H1 (cell line): Measurements from ENCODE around the gene CORO1C. TPM values are rescaled to one million over a fixed set of nuclear protein-coding genes. Genes with fewer than 3 reads are reported as not detected.

ENCODE experiments used
- CTCF ChIA-PET: fragments of 300-600 bp; sonication (Branson Sonifier 250); formaldehyde crosslinking; loops from one replicate; lab custom pipeline; 2021; ENCODE audit not compliant: partially characterized antibody; lab: Charles Lee
- POLR2A ChIA-PET: fragments of 300-600 bp; sonication (Branson Sonifier 250); formaldehyde crosslinking; loops from one replicate; lab custom pipeline; 2021; ENCODE audit warnings: inconsistent platforms; ENCODE audit not compliant: partially characterized antibody; lab: Charles Lee
- DNase-seq, 2 experiments: peaks; one replicate each; pipeline versions ENCODE4 v3.0.0 to v3.0.0-alpha.2; 2010 to 2022; ENCODE audit warnings: low spot score in 2 of 2, low read depth in 1 of 2, mixed read lengths in 1 of 2
- FAIRE-seq: peaks from 2 replicates; lab custom pipeline; 2011; peaks lifted over from hg19 to GRCh38; lab: Jason Lieb, UNC
- H2AFZ ChIP-seq: 2 replicates; pipeline ENCODE4 v1.8.1; 2012; ENCODE audit warnings: low read length, inconsistent platforms
- H2AK5ac ChIP-seq: 2 replicates; pipeline ENCODE4 v1.6.1; 2013; ENCODE audit warnings: low read depth, low read length
- H2BK120ac ChIP-seq: replicated peaks from 2 replicates; pipeline ENCODE3; 2013; ENCODE audit warnings: low read depth, low read length, inconsistent platforms
- H2BK12ac ChIP-seq: 2 replicates; pipeline ENCODE4 v1.6.1; 2013; ENCODE audit warnings: low read depth, low read length
- H2BK15ac ChIP-seq: 2 replicates; pipeline ENCODE4 v1.6.1; 2013; ENCODE audit warnings: low read length
- H2BK20ac ChIP-seq: 2 replicates; pipeline ENCODE4 v1.6.1; 2013; ENCODE audit warnings: low read length
- H2BK5ac ChIP-seq: 2 replicates; pipeline ENCODE4 v1.6.1; 2013; ENCODE audit warnings: low read depth, low read length
- H3K14ac ChIP-seq: 2 replicates; pipeline ENCODE4 v1.6.1; 2013; ENCODE audit warnings: inconsistent platforms; ENCODE audit not compliant: insufficient read length
- H3K18ac ChIP-seq: 2 replicates; pipeline ENCODE4 v1.6.1; 2013; ENCODE audit warnings: low read length; ENCODE audit errors: extremely low read depth
- H3K23ac ChIP-seq: 2 replicates; pipeline ENCODE4 v1.6.1; 2013; ENCODE audit warnings: inconsistent platforms; ENCODE audit not compliant: insufficient read length
- H3K23me2 ChIP-seq: 2 replicates; pipeline ENCODE4 v1.6.1; 2013; ENCODE audit warnings: low read depth, low read length
- H3K27ac ChIP-seq: 2 replicates; pipeline ENCODE4 v1.6.1; 2011; ENCODE audit warnings: low read depth, low read length, inconsistent platforms
- H3K27me3 ChIP-seq, 4 experiments: replicated peaks in 1 of 4; 1 replicate in 1 of 4; 2 replicates in 3 of 4; pipeline versions ENCODE4 v1.6.1 to v1.8.1; 2011 to 2013; ENCODE audit warnings: low read length in 3 of 4, mild to moderate bottlenecking in 3 of 4, inconsistent platforms in 2 of 4, mixed read lengths in 2 of 4, moderate library complexity in 1 of 4; ENCODE audit not compliant: control insufficient read depth in 3 of 4, insufficient read depth in 3 of 4; ENCODE audit errors: extremely low read depth in 1 of 4
- H3K36me3 ChIP-seq, 4 experiments: 2 replicates each; pipeline versions ENCODE4 v1.6.1 to v1.8.1; 2011 to 2013; ENCODE audit warnings: mild to moderate bottlenecking in 4 of 4, low read length in 3 of 4, moderate library complexity in 2 of 4, control low read depth in 1 of 4, inconsistent platforms in 1 of 4; ENCODE audit not compliant: insufficient read depth in 4 of 4, control insufficient read depth in 2 of 4
- H3K4ac ChIP-seq: replicated peaks from 2 replicates; pipeline ENCODE3; 2013; ENCODE audit warnings: low read length, low read depth, mixed read lengths, inconsistent platforms; ENCODE audit not compliant: insufficient read length
- H3K4me1 ChIP-seq, 4 experiments: replicated peaks in 1 of 4; 1 replicate in 1 of 4; 2 replicates in 3 of 4; pipeline versions ENCODE4 v1.6.1 to v1.8.1; 2011 to 2013; ENCODE audit warnings: low read length in 3 of 4, inconsistent platforms in 2 of 4, mixed read lengths in 1 of 4; ENCODE audit not compliant: insufficient read depth in 4 of 4, control insufficient read depth in 3 of 4
- H3K4me2 ChIP-seq, 2 experiments: 2 replicates each; pipeline versions ENCODE4 v1.6.1 to v1.8.1; 2011 to 2013; ENCODE audit warnings: low read depth in 2 of 2, low read length in 2 of 2, control low read depth in 1 of 2, inconsistent platforms in 1 of 2, mild to moderate bottlenecking in 1 of 2; ENCODE audit not compliant: insufficient read depth in 1 of 2
- H3K4me3 ChIP-seq, 4 experiments: fragments of 200-600, 300-600 bp in 1 of 4; sonication (generic), shearing (Covaris generic), sonication (Bioruptor Twin) in 1 of 4; 2 replicates each; pipeline versions ENCODE4 v1.5.1 to v1.8.1; 2011 to 2016; ENCODE audit warnings: low read length in 4 of 4, low read depth in 3 of 4, control low read depth in 2 of 4, inconsistent platforms in 2 of 4, mild to moderate bottlenecking in 2 of 4, mixed read lengths in 1 of 4, moderate library complexity in 1 of 4; ENCODE audit not compliant: insufficient read depth in 2 of 4; ENCODE audit errors: extremely low read depth in 1 of 4
- H3K56ac ChIP-seq: replicated peaks from 2 replicates; pipeline ENCODE3; 2013; ENCODE audit warnings: low read depth, mild to moderate bottlenecking, mixed read lengths, low read length, inconsistent platforms; ENCODE audit not compliant: insufficient read length
- H3K79me1 ChIP-seq: 2 replicates; pipeline ENCODE4 v1.6.1; 2013; ENCODE audit warnings: low read depth, low read length, control low read depth
- H3K79me2 ChIP-seq, 2 experiments: 2 replicates each; pipeline versions ENCODE4 v1.6.1 to v1.8.1; 2012 to 2013; ENCODE audit warnings: low read length in 2 of 2, mild to moderate bottlenecking in 2 of 2, inconsistent platforms in 1 of 2; ENCODE audit not compliant: insufficient read depth in 2 of 2, control insufficient read depth in 1 of 2
- H3K9ac ChIP-seq, 4 experiments: replicated peaks in 1 of 4; 1 replicate in 1 of 4; 2 replicates in 3 of 4; pipeline versions ENCODE4 v1.6.1 to v1.8.1; 2011 to 2013; ENCODE audit warnings: low read depth in 3 of 4, low read length in 3 of 4, control low read depth in 2 of 4, mild to moderate bottlenecking in 2 of 4, moderate library complexity in 2 of 4, inconsistent platforms in 1 of 4; ENCODE audit errors: extremely low read depth in 1 of 4
- H3K9me3 ChIP-seq, 2 experiments: 2 replicates each; pipeline versions ENCODE4 v1.6.1 to v1.8.1; 2012 to 2013; ENCODE audit warnings: mild to moderate bottlenecking in 2 of 2, moderate library complexity in 2 of 2, control low read depth in 1 of 2, inconsistent platforms in 1 of 2, low read depth in 1 of 2, low read length in 1 of 2, mixed read lengths in 1 of 2; ENCODE audit not compliant: insufficient read depth in 2 of 2
- H4K20me1 ChIP-seq, 2 experiments: replicated peaks in 1 of 2; 2 replicates each; pipeline versions ENCODE3 to v1.8.1; 2011 to 2013; ENCODE audit warnings: inconsistent platforms in 2 of 2, low read length in 2 of 2, mild to moderate bottlenecking in 1 of 2; ENCODE audit not compliant: insufficient read depth in 2 of 2, control insufficient read depth in 1 of 2
- H4K5ac ChIP-seq: 2 replicates; pipeline ENCODE4 v1.6.1; 2013; ENCODE audit warnings: low read length, low read depth, mixed read lengths, inconsistent platforms; ENCODE audit not compliant: insufficient read length
- H4K8ac ChIP-seq: 2 replicates; pipeline ENCODE4 v1.8.0; 2013; ENCODE audit warnings: mild to moderate bottlenecking, moderate library complexity, low read length, inconsistent platforms; ENCODE audit not compliant: insufficient read depth; ENCODE audit errors: extremely low read depth
- H4K91ac ChIP-seq: replicated peaks from 2 replicates; pipeline ENCODE3; 2013; ENCODE audit warnings: low read length, mixed read lengths, inconsistent platforms; ENCODE audit not compliant: insufficient read length
- SAP30 ChIP-seq: fragments of 300-600 bp; sonication (generic); IDR thresholded peaks from 2 replicates; pipeline ENCODE4 v1.7.1; 2012; ENCODE audit warnings: low read length, moderate library complexity, mild to moderate bottlenecking, inconsistent platforms; ENCODE audit not compliant: insufficient read depth, insufficient replicate concordance
- WGBS, 2 experiments: shearing (Covaris generic) in 1 of 2; methylation state at CpG; one replicate each; pipeline versions ENCODE4 v1.1.6 to v1.1.7; 2013 to 2015; ENCODE audit warnings: low lambda C conversion rate in 2 of 2, mixed read lengths in 2 of 2, inconsistent platforms in 1 of 2, low coverage in 1 of 2, missing lambda C conversion rate in 1 of 2; ENCODE audit not compliant: insufficient replicate concordance in 2 of 2, insufficient coverage in 1 of 2, insufficient read length in 1 of 2; ENCODE audit errors: extremely low coverage in 1 of 2, missing lambda C conversion rate in 1 of 2; 5-methylcytosine and 5-hydroxymethylcytosine counted together
- polyA plus RNA-seq, 7 experiments: library from polyadenylated mRNA; depleted of rRNA in 3 of 7; stranded (reverse) in 5 of 7; unstranded in 2 of 7; fragments of >200 nt in 5 of 7; fragments of 200-250 nt in 2 of 7; gene quantifications; 1 replicate in 5 of 7; 2 replicates in 1 of 7; 4 replicates in 1 of 7; pipeline versions ENCODE4 v1.2.1 to v1.2.3, GENCODE V29; 2011 to 2013; ENCODE audit warnings: missing spikeins in 2 of 7, mixed read lengths in 2 of 7
- total RNA-seq: library from RNA; stranded (reverse); fragmentation: NEBNext Ultra II Directional; extraction: Animal tissue kit (Norgen Biotek cat#: 25700); gene quantifications from 2 replicates; pipeline ENCODE4 v1.2.1, GENCODE V29; 2021

The CORO1C gene
- total and polyA plus RNA-seq, 2 of the 8 experiments (the other 6 are each of a cell fraction or from before 2014, with no cell fraction given) = 72.7 to 120 TPM

DNA sequence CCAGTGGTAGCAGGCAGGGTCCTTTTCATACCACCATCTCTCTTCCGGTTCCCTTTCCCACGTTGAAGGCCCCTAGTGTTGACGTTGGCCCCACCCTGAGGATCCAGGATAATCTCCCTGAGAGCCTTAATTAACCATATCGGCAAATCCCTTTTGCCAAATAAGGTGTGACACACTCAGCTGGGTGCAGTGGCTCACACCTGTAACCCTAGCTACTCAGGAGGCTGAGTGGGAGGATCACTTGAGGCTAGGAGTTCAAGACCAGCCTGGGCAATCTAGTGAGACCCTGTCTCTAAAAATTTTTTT is 130.7 kb downstream of the CORO1C start:
- H3K23me2 ChIP-seq = peaks cover 3% of the 10 kb centered on the region; the same call in 1 of the 2 replicates
- no peak overlapping the region for H4K8ac ChIP-seq
- 76% methylated on average over 4 of the region's 4 CpGs; no CpG with 5 or more reads in 1 of the 2 experiments for WGBS, 2 experiments
- no peak overlapping the region for H3K56ac ChIP-seq
- H4K5ac ChIP-seq = no peak overlapping the region
- H3K4ac ChIP-seq = no peak overlapping the region
- no peak overlapping the region for H2BK5ac ChIP-seq
- H3K4me1 ChIP-seq = peaks cover 0 to 10% (median 0%) of the 10 kb centered on the region in 4 experiments; a peak in 3 of 7 replicates
- TF ChIP-seq SAP30 = no peak
- H2BK12ac ChIP-seq = no peak overlapping the region
- H3K36me3 ChIP-seq = no peaks in the 10 kb centered on the region
- H4K20me1 ChIP-seq = peaks cover 0 to 3% of the 10 kb centered on the region in 2 experiments
- CTCF ChIA-PET = interaction anchor here (1.0 to 3.1 kb wide), 8 partner anchors 10 to 66 kb away, joined by 3 to 16 read pairs (median 4); no protein-coding TSS in a partner anchor
- no peak overlapping the region for H2BK20ac ChIP-seq
- H2BK15ac ChIP-seq = no peak overlapping the region
- FAIRE-seq (no peak), DNase-seq (no peak)
- no peak overlapping the region for H3K9ac ChIP-seq
- H4K91ac ChIP-seq = no peak overlapping the region
- no peaks in the 10 kb centered on the region for H3K79me2 ChIP-seq
- H3K27ac ChIP-seq = no peak overlapping the region
- no peak overlapping the region for H3K4me2 ChIP-seq
- POLR2A ChIA-PET = interaction anchor here (0.6 to 1.4 kb wide), 4 partner anchors 9 to 149 kb away, joined by 3 to 6 read pairs (median 4); no protein-coding TSS in a partner anchor
- H3K79me1 ChIP-seq = no peaks in the 10 kb centered on the region; the same call in 1 of the 2 replicates
- H3K18ac ChIP-seq = no peak overlapping the region
- H3K14ac ChIP-seq = no peak overlapping the region
- H3K4me3 ChIP-seq = no peak overlapping the region
- no peaks in the 10 kb centered on the region for H3K9me3 ChIP-seq
- no peak overlapping the region for H3K23ac ChIP-seq
- no peak overlapping the region for H2AK5ac ChIP-seq
- H2BK120ac ChIP-seq = no peak overlapping the region
- H2AFZ ChIP-seq = no peak overlapping the region
- H3K27me3 ChIP-seq = no peaks in the 10 kb centered on the region
